ENCODE results near the gene CAPN10. TPM values are rescaled to one million over a fixed set of nuclear protein-coding genes. Genes with fewer than 3 reads are reported as not detected.

CAPN10 gene
- total RNA-seq, 1 experiment from 2014 or later: 47.4 TPM

DNA sequence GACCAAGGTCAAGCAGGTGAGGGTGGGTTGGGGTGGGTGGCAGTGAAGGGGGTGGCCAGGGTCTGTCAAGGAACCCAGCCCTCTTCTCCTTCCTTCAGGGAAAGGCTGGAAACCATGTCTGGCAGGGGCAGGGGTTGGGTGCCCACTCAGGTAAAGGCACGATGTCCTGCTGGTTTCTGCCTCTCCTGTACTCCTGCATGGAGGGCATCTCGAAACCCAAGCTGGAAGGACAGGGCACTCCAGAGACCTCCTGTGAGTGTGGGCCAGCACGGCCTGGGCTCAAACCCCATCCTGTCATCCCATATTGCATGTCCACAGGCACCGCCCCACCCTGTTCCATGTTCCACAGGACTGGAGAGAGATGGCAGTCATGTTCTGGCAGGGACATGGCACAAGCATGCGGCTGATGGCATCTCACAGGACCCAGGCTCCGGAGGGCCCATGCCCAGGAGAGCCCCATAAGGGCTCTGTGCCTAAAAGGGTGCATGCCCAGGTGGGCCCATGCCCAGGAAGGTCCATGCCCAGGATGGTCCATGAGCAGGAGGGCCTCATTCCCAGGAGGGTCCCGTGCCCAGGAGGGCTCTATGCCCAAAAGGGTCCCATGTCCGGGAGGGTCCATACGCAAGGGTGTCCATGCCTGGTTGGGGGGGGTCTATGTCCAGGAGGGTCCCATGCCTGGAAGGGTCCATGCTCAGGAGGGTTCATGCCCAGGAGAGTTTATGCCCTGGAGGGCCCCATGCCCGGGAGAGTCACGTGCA lies 45.2 kb downstream of the CAPN10 start:
- Histone ChIP-seq H2BK120ac (ENCODE audit: low read depth, low read length, poor library complexity, severe bottlenecking) (no peak overlapping the region), H3K9ac (ENCODE audit: extremely low read depth, insufficient read length, low read length) (no peak overlapping the region), H3K27me3 (ENCODE audit: insufficient read depth, low read length) (no peaks in the 10 kb centered on the region; the same call in 1 of the 2 replicates), H4K91ac (ENCODE audit: insufficient read length, low read depth, low read length) (no peak overlapping the region), H4K5ac (ENCODE audit: insufficient read length, low read depth, low read length) (no peak overlapping the region), H4K20me1 (ENCODE audit: control insufficient read depth, insufficient read depth, insufficient read length) (no peaks in the 10 kb centered on the region), H3K14ac (ENCODE audit: insufficient read depth, low read length) (no peak overlapping the region; the same call in 1 of the 2 replicates), H2BK12ac (ENCODE audit: insufficient read length, low read depth, low read length) (no peak overlapping the region), H2AK5ac (ENCODE audit: insufficient read length, low read length) (no peak overlapping the region), H4K8ac (replicated peaks; ENCODE audit: insufficient read length, low read depth, low read length) (no peak overlapping the region), H3K27ac (ENCODE audit: insufficient read length, low read depth, low read length) (no peak overlapping the region), H3K4me1 (ENCODE audit: insufficient read depth, low read length) (no peaks in the 10 kb centered on the region), H2AFZ (ENCODE audit: low read length) (no peak overlapping the region), H3K56ac (ENCODE audit: insufficient read length, low read depth, low read length) (no peak overlapping the region), H2BK5ac (ENCODE audit: insufficient read length, low read length) (no peak overlapping the region), H3K4me2 (ENCODE audit: insufficient read depth, insufficient read length, low read length) (no peak overlapping the region), H3K23ac (ENCODE audit: insufficient read length, low read depth, low read length) (no peak overlapping the region), H3K23me2 (ENCODE audit: insufficient read length, low read depth, low read length, poor library complexity, severe bottlenecking) (no peaks in the 10 kb centered on the region), H3K18ac (ENCODE audit: insufficient read length, low read depth, low read length) (no peak overlapping the region), H3T11ph (ENCODE audit: low read length) (no peak overlapping the region), H3K9me3 (ENCODE audit: control insufficient read depth, low read depth, low read length) (peaks cover 9% of the 10 kb centered on the region), H2BK20ac (ENCODE audit: low read depth, low read length, poor library complexity, severe bottlenecking) (no peak overlapping the region), H3K79me1 (ENCODE audit: insufficient read depth, low read depth, low read length, poor library complexity, severe bottlenecking) (no peaks in the 10 kb centered on the region), H3K4ac (ENCODE audit: low read depth, low read length) (no peak overlapping the region), H3K79me2 (ENCODE audit: insufficient read depth, low read length) (no peaks in the 10 kb centered on the region), H2BK15ac (ENCODE audit: low read depth, low read length) (no peak overlapping the region)
- TF ChIP-seq, protein P1, sequence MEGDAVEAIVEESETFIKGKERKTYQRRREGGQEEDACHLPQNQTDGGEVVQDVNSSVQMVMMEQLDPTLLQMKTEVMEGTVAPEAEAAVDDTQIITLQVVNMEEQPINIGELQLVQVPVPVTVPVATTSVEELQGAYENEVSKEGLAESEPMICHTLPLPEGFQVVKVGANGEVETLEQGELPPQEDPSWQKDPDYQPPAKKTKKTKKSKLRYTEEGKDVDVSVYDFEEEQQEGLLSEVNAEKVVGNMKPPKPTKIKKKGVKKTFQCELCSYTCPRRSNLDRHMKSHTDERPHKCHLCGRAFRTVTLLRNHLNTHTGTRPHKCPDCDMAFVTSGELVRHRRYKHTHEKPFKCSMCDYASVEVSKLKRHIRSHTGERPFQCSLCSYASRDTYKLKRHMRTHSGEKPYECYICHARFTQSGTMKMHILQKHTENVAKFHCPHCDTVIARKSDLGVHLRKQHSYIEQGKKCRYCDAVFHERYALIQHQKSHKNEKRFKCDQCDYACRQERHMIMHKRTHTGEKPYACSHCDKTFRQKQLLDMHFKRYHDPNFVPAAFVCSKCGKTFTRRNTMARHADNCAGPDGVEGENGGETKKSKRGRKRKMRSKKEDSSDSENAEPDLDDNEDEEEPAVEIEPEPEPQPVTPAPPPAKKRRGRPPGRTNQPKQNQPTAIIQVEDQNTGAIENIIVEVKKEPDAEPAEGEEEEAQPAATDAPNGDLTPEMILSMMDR (conservative IDR thresholded peaks at IDR 0.05): no peak
- no CpG with 5 or more reads among the region's 11 CpGs for WGBS (ENCODE audit: extremely low coverage, insufficient read length, low lambda C conversion rate)
- H3K9me3 Mint-ChIP-seq: peaks cover 38 to 40% of the 10 kb centered on the region in 2 experiments
- H3K36me3 Mint-ChIP-seq (ENCODE audit: insufficient read depth in 1 of 3, low read depth in 3 of 3): peaks cover 0 to 16% (median 0%) of the 10 kb centered on the region in 3 experiments; a peak in 3 of 7 replicates
- peaks cover 0 to 2% of the 10 kb centered on the region in 2 experiments; a peak in 1 of 4 replicates for H3K4me1 Mint-ChIP-seq
- DNase-seq: no peak
- H3K27ac Mint-ChIP-seq: no peak overlapping the region; a peak in 1 of 7 replicates
- H3K4me3 Mint-ChIP-seq: no peak overlapping the region
- H3K27me3 Mint-ChIP-seq (ENCODE audit: low read depth): peaks cover 22% of the 10 kb centered on the region
